HG03025 (cell line): ENCODE results near the gene C10orf120.

ENCODE experiments used
- ATAC-seq: cut with Tn5 transposase; IDR thresholded peaks from one replicate; pipeline ENCODE4 v1.9.1; 2021; ENCODE audit warnings: mild to moderate bottlenecking, moderate library complexity; ENCODE audit not compliant: unreplicated experiment, low FRiP score

C10orf120 gene

DNA sequence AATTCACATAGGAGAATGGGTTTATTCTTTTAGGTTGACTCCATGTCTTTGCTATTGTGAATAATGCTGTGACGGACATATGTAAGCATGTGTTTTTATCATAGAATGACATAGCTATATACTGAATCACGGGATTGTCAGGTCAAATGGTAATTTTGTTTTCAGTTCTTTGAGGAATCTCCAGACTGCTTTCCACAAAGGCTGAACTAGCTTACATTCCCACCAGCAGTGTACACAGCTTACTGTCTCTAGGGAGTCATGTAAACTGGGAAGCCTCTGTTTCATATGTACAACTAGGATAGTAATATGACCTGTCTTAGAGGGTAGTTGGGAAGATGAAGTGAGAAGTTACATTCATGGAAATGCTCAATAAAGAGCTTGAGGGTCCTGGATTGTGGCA is 6.8 kb upstream of the C10orf120 start:
- no peak for ATAC-seq

- ATAC-seq = no peak
These were observed 4.1 kb upstream of the C10orf120 start for GRCh38 chr10:122703483-122704448.

- no peak for ATAC-seq
These were observed 2.6 kb upstream of the C10orf120 start for GRCh38 chr10:122702275-122702674.

GRCh38 chr10:122701652-122702051 is 2.0 kb upstream of the C10orf120 start:
- ATAC-seq = no peak

GRCh38 chr10:122696687-122697086 is 3.0 kb downstream of the C10orf120 start:
- ATAC-seq = no peak

DNA sequence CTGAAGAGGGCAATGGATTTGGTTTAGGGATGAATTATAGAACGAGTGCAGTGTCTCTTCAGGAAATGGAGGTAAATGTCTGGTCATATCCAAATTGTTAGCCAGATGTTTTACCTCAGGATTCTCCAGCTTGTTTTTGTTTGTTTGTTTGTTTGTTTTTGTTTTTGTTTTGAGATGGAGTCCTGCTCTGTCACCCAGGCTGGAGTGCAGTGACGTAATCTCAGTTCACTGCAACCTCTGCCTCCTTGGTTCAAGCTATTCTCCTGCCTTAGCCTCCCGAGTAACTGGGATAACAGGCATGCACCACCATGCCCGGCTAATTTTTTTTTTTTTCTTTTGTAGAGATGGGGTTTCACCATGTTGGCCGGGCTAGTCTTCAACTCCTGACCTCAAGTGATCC is 6.9 kb downstream of the C10orf120 start:
- no peak for ATAC-seq

- no peak for ATAC-seq
These were observed 10.4 kb downstream of the C10orf120 start for GRCh38 chr10:122689146-122689820.

DNA sequence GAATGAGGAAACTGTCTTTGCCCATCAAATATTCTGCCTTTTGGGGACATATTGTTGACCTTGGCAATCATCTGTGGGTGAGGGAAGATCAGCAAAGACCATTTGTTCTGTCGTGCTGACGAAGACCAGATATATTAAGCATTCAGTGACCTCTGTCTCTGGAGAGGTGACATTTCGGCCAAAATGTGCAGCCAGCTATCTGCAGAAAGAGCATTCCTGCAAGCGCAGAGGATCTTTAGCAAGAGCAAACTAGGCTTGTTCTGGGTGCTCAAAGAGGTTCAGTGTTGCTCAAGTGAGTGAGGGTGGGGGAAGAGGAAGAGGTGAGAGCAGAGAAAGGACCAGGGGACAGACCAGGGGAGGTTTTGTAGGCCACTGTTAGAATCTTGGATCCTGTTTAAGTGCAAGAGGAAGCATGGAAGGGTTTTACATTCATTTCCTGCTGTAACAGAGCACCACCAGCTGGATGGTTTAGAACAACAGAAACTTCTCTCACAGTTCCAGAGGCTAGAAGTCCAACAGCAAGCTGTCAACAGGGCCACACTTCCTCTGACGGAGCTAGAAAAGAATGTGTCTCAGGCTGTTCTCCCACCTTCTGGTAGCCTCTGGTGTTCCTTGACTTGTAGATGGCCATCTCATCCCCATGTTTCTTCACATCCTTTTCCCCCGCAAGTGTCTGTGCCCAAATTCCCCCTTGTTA is 11.2 kb downstream of the C10orf120 start:
- ATAC-seq = no peak

GRCh38 chr10:122682522-122682921 is 17.1 kb downstream of the C10orf120 start:
- no peak for ATAC-seq

DNA sequence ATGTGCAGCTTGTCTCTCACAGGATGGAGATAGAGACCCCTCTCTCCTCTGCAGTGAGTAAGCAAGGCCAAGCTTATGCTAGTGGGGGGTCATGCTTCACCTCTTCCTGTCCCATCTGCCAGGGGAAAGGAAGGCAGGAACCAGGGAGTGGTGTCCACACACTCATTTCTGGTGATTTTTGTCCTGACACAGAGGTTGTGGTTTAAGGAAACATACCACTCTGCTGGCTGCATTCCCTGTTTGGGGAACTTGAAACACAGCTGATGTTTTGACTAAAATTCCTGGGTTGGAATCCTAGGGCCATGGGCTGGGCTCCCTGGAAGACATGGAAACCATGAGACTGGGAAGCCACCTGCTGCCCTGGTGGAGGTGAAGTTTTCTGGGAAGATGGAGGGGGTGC is 21.4 kb downstream of the C10orf120 start:
- no peak for ATAC-seq

DNA sequence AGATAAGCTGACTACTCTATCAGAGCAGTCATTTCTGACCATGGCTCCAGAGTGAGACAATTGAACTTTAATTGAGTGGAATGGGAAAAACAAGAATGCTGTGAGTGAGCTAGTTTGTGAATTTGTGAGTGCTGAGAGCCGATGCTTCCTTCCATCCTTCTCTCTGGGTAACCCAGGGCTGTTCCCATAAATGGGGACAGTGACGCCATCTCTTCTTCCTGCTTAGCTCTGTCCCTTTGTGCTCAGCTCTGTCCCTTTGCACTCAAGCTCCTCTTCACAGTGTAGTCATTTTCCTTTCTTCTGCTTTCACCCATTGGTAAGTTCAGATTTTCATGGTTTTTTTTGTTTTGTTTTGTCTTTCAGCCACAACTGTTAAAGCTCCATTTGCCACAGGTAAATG is 24.4 kb downstream of the C10orf120 start:
- no peak for ATAC-seq

DNA sequence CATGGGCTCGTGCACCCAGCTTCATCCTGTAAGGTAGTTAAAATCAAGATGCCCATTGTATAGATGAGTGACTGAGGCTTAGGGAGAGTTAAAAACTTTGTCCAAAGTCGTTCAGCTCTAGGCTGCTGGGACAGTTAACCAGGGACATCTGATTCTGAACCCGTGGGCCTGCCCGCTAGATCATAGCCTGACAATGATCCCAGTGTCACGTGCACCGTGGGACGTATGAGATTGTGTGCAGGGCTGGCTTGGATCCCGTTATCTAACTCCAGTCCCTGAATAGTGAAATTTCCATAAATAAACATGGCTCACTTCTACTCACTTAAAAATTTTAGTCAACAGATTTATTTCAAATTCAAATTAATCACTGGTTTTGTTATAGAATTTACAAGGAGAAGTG is 24.9 kb downstream of the C10orf120 start:
- no peak for ATAC-seq

- ATAC-seq = no peak
These were observed 25.9 kb downstream of the C10orf120 start for GRCh38 chr10:122673731-122674130.

GRCh38 chr10:122673269-122673668 is 26.4 kb downstream of the C10orf120 start:
- ATAC-seq = no peak

- ATAC-seq = no peak
These were observed 27.0 kb downstream of the C10orf120 start for GRCh38 chr10:122672655-122673054.

- no peak for ATAC-seq
These were observed 28.3 kb downstream of the C10orf120 start for GRCh38 chr10:122671355-122671754.

- ATAC-seq = no peak
These were observed 29.8 kb downstream of the C10orf120 start for GRCh38 chr10:122669842-122670241.

DNA sequence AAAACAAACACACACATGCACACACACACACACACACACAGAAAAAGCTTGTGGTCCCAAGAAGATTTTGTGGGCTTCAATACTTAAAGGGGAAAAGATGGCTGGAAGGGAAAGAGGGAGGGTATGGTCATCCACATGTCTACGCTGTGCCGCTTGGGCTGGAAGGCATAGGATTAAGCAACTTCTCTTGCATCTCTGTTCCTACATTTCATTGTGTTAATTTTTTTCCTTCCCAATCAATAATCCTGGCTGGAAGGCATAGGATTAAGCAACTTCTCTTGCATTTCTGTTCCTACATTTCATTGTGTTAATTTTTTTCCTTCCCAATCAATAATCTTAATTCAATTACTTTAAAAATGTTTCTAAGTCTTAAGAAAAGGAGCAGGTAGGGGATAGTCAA is 30.6 kb downstream of the C10orf120 start:
- ATAC-seq = no peak

DNA sequence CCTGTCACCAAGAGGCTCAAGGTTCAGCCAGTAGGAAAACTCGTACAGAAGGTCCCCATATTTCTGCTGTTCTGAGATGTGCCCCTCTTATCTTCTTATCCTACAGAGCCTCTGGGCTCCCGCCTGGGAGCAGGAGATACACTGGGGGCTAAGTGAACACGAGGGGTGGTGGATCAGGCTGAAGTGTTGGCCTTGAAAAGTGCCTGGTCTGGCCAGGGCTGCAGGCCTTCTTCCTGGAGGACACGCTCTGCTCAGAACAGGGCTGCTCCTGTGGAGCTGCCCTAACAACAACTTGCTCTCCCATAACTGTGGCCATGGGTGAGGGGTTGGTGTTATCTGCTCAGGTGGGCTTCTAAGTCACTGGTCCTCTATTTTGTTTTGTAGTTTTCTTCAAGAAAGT is 33.7 kb downstream of the C10orf120 start:
- ATAC-seq = no peak

DNA sequence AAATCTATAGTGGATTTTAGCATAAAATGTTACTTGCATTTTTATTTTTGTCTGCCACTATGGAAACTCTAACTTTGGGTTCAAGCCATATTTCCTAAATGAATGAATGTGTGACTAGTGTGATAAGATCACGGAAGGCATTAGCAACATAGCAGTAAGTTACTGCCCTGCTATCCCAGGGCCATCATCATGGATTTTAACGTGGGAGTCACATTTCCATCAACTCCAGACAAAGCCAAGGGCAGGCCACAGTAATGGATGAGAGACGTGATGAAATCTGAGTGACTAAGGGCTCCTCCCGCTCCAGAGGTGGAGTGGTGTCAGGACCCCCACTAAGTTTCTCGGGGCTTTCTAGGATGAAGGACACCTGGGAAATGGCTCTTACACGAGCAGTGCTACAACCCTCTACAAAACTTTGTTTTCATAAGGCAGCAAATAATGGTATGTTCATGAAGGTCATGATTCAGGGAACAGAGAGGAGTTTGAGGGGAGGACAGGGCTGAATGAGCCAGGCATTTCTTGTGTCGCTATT is 34.3 kb downstream of the C10orf120 start:
- ATAC-seq = no peak

DNA sequence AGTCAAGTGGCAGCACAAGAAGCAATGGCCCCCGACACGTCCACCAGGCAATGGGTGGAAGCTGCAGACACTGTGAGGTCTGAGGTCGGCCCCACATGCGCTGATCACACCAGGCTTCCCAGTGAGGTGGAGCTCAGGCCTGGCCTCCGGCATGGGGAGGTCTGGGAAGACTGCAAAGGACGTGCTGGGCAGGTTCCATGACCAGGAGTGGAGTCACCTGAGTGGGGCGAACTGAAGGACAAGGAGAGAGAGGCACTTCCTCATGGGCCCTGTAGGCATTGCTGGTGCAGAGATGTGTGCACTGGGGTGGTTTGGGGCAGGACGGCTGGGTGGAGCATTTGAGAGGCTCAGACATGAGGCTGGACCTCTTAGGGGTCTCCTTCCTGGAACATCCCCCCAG is 35.1 kb downstream of the C10orf120 start:
- no peak for ATAC-seq
